ENCODE data around the gene RXFP4.

Gene RXFP4

GRCh38 chr1:155962599-155963211, 21.3 kb downstream of the RXFP4 start:
- DNase-seq: no peak

DNA sequence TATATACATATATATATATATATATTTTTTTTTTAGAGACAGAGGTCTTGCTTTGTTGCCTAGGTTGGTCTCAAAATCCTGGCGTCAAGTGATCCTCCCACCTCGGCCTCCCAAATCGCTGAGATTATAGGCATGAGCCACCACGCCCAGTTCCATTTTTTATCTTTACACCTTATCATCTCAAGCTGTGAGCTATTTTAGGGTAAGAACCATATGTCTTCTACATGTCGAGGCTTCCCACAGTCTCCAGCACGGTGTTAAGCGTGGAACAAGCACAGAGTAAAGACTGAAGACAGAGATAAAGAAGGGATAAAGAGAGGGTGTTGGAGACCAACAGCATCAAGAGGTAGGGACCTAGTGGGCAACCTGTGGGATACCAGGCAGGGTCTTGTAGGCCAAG, 22.8 kb downstream of the RXFP4 start:
- no peak for DNase-seq

GRCh38 chr1:155966135-155966534, 24.7 kb downstream of the RXFP4 start:
- DNase-seq: no peak

GRCh38 chr1:155966750-155967149, 25.3 kb downstream of the RXFP4 start:
- DNase-seq: no peak

- DNase-seq: peak; percentile 62
Observed at GRCh38 chr1:155967341-155968050, 26.1 kb downstream of the RXFP4 start.

DNA sequence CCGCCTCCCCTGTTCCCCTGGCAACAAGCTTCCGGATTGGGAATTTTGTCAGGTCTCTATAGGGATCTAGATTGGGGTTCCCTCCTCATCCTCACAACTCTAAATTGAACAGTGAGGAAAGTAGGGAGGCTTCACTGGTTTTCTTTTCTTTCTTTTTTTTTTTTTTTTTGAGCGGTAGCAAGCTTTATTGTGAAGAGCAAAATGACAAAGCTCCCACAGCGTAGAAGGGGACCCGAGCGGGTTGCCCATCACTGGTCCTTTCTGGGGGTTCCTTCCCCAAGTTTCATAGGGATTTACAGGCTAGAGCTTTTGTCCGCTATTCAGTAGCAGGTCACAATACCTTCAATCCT, 26.6 kb downstream of the RXFP4 start:
- DNase-seq: no peak

- no peak for DNase-seq
Observed at GRCh38 chr1:155968670-155969069, 27.2 kb downstream of the RXFP4 start.

DNA sequence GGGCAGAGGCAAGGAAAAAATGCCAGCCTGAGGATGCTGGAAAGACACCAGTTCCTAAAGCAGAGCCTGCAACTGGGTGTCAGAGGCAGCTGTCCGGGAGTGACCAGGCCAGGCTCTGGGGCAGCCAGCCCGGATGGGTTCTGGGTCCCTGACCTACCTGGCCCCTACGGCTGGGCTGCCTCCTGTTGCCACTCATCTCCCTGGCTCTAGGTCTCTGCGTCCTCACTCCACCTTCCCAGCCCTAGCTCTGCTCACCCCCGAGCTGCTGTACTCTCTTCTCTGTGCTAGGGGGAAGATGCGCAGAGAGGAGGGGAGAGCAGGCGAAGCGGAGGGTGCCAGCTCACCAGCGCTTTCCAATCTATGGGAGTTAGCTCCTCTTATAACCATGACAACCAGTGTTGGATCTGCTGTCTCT, 27.9 kb downstream of the RXFP4 start:
- no peak for DNase-seq

- DNase-seq: peak; percentile 58
Observed at GRCh38 chr1:155970531-155971167, 29.2 kb downstream of the RXFP4 start.

DNA sequence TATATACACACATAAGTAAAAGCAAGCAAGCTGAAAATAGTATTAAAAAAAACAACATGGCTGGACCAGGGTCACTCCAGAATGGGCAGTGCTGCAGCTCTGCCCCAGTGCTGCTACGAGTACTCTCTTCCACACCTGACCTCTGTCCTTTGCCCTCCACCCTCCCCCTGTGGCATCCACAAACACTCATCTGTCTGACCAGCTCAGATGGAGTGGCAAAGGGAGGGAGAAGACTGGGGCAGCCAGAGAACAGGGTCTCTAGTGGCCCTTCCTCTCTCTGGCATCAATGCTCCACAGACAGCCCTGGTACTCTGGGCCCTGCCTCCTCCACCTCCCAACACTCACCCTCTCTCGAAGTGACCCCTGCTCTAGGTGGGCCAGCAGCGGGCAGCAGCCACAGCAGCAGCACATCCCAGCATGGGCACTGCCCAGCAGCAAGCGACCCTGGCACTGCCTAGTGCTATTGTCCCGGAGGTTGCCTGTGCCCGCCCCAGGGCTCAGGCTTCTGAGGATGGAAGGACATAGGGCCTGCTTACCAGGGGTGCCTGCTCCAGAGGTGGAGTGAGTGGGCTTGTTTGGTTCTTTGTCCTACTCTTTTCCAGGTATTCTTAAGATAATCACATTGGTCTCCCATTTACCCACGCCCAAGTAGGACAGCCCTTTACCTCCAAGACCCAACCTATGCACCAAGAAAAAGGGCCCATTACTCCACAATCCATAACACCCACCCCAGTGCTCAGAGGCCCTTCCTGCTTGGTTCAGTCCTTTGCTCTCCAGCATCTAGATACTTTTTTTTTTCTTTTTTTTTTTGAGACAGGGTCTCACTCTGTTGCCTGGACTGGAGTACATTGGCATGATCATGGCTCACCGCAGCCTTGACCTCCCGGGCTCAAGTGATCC, 30.7 kb downstream of the RXFP4 start:
- no peak for DNase-seq

- DNase-seq: no peak
Observed at GRCh38 chr1:155973723-155974122, 32.3 kb downstream of the RXFP4 start.

DNA sequence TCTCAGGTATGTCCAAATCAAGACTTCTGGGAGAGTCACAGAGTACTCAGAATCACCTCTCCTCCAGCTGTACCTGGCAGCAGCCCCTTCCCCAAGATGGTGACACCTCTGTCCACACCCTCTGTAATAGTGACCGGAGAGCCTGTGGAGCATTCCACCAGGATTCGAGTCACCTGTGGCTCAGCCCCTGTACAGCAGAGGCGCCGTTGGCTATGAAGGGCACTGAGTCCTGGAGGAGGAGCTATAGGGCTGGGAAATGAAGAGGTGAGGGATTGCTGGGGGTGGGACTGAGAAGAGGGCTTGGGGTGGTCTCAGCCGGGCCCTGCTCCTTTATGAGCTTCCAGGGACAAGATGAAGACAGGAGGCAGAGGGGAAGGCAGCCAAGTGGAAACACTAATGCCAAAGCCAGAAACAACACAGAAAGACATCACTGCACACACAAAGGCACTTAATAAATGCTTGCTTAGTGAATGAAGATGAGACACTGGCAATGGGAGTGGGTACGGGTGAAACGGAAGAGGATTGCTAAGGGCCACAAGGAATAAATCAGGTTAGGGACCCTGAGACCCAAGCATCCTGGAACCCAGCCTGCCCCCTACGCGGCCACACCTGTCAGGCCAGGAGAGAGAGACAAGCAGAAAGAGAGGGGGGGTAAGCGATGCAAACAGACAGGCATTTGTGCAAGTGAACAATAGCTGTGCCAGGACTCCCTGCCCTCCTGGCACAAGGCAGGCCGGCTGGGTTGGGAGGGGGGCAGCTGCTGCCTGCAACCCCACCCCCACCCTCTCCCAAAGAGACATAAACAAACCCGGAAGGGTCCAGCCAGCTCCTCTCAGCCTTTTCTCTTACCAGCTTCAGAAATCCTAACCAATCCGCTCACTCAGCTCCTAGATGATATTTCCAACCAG, 33.0 kb downstream of the RXFP4 start:
- DNase-seq: no peak

- DNase-seq: no peak
Observed at GRCh38 chr1:155975375-155976061, 34.1 kb downstream of the RXFP4 start.

DNA sequence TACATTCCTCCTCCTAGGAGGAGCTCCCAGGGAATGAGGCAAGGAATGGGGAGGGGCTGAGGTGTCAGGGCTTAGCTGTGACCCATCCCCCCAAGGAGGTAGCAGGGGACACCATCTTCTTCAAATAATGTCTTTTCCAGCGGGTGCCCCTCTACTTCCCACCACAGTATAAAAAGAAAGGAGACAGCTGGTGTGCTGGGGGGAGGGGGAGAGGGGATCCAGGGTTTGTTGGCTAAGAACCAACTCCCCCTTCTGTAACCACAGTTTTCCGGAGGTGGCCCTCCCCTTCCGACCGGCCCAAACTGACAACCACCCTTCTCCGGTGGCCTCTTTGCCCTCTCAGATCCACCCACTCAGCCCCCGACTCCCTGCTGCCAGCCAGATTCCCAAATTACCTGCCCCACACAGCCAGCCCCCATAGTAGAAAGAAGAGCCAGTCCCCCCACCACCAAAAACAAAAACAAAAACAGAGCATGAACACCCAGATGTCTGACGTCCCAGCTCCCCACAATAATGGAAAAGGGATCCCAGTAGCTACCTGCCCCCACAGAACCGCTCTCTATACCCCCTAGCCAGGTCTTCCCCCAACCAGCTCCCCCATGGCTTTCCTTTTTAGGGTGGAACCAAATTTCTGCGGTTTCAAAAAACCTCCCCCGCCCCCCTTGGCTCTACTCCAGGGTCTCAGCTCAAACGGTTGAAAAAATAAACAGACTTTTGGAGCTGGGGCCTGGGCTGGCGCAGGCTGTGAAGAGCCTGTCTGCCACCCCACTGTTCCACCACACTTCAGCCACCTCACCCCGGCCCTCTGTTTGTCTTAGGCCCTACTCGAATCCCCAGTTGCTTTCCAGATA, 34.8 kb downstream of the RXFP4 start:
- peak; percentile 89 for DNase-seq

DNA sequence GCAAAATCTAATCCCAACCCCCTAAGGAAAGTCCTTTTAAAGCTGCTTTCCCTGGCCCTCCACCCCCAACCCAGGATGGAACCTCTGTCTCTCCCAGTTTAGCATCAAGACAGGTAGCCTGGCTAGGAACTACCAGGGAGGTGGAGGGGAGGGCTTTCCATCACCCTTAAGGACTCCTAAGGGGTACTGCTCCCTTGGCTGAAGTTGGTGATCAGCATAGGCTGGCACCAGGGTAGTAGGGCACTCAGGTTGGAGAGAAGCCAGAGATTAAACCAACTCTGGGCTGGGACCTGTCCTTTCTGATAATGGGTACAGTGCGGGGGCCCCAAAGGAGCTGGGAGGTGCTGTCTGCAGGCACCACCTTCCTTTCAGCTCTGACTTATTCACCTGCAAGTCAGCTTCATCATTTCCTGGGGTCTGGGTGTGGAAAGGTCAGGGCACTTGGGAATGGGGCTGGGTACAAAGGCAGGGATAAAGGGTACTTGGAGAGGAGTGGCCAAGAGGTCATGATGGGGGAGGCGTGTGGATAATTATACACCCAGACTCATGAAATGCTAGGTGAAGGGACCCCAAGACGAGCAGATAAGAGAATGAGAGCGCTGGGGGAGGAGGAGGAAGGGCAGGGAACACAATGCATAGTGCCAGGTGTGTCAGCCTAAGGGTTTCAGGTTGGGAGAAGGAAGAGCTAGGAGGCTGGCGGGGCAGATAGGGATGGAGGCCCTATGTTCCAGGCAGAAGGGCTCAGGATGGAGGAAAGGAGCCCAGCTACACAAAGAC, 35.7 kb downstream of the RXFP4 start:
- peak; percentile 50 for DNase-seq

- DNase-seq: peak; percentile 43
Observed at GRCh38 chr1:155977690-155978324, 36.4 kb downstream of the RXFP4 start.

DNA sequence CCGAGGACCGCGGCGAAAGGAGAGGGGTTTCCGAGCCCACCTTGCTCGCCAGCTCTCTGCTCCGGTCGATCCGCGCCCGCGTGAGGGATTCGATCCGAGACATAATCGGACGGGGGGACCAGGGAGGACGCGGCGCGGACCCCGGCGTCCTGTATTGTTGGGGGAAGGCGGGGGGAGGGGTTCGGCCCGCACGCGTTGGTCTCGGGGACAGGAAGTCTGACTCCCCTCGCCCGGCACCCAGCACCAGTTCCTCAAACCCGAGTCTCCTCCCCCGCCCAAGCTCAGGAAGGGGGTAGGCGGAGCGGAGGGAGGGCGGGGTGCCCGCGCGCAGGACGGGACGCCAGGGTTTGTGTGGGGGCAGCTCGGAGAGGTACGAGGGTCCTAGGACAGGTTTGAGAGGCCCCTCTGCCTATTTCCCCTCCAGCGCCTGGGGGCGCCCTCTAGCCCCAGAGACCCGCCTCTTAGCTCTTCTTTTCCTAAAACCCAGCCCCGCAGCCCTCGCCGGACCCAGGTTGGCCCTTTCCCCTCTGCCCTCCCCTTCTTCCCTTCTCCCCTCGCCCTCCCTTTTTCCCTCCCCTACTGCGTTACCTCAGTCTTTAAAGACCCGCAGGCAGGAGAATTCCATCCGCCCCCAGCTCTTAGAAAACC, 37.0 kb downstream of the RXFP4 start, which contains the start of gene ARHGEF2:
Gene ARHGEF2 (minus strand): TSS at position 223 of the 648 bp plus-strand sequence. CDS start 120 bp downstream, at position 103.
- DNase-seq: peak; percentile 88

DNA sequence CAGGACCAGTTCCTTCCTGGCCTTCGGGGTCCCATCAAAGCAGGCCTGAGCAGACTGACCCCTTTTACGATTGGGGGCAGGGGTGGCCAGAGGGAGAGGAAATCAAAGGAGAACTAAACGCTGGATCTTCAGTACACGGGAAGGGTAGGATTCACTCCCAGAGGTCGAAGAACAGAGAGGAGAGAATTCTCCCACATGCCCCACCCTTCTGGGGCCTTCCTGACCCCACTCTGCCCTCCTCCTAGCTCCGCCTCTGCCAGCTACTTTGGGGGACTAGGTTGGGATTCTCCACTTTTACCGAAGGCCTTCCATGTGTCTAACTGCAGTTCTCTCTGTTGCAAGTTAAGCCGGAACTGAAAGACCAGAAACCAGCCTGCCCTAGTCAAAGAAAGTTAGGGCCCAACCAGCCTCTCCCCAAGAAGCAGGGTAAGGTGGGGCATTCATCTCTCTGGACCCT, 37.6 kb downstream of the RXFP4 start:
- DNase-seq: no peak
